ENCODE results near the gene GATA3. TPM values are rescaled to one million over a fixed set of nuclear protein-coding genes. Genes with fewer than 3 reads are reported as not detected.
A peak's percentile ranks its signal among the peaks of the same experiment; 100 is the strongest.

Gene GATA3
- total and polyA plus RNA-seq, 7 experiments from 2014 or later = 24.0 to 60.1 (median 33.4) TPM

DNA sequence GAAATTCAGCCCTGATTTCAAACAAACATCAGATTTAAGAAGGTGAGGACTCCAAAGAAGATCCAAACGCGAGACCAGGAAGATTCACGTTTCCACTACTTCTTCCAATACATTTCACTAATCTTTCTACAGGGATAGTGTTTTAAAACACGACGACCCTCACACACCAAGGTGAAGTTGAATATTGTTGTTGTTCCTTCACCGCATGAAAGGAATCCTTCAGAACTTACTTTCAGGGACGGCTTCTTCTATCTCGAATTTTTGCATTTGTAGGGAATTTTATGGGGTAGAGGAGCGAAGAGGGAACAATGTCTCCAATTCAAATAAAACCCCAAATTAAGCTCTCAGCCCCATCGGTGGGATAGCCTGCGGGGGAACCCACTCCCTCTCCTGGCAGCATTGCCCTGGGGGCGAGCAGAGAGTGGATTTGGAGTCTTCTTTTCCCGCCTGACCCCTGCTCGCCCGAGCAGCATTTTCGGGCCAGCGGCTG, 1.5 kb upstream of the GATA3 start:
- DNase-seq (peak in 1 of 9 donors; percentile 6), ATAC-seq (no peak)
- H3K4me3 Mint-ChIP-seq = peak overlapping the region; percentile 65 to 97 (median 92)
- peaks cover 0 to 4% (median 0%) of the 10 kb centered on the region in 11 donors for H3K9me3 Mint-ChIP-seq
- intact Hi-C loops (cut with micrococcal nuclease) = loop anchor here (1.0 to 10.0 kb wide), 17 partner anchors 8 to 1249 kb away; partner anchors contain the start of genes ATP5F1C (in 2 of the 2), TAF3 (in 2 of the 2), KIN (in 1 of the 2) and SFMBT2 (in 1 of the 2)
- H3K27ac Mint-ChIP-seq = peak overlapping the region; percentile 19 to 99 (median 62)
- H3K9me3 ChIP-seq (ENCODE audit: control insufficient read depth in 2 of 3, low read length in 3 of 3) = no peaks in the 10 kb centered on the region
- ChIA-PET POLR2A (interaction anchor here (0.6 to 1.3 kb wide), 5 partner anchors 8 to 1156 kb away, joined by 3 to 9 read pairs (median 4); no protein-coding TSS in a partner anchor), CTCF (interaction anchor here (0.7 to 1.4 kb wide), 2 partner anchors 11 to 380 kb away, joined by 4 read pairs; no protein-coding TSS in a partner anchor)
- peaks cover 27 to 37% (median 28%) of the 10 kb centered on the region in 5 donors for H3K27me3 Mint-ChIP-seq
- H3K36me3 ChIP-seq (ENCODE audit: control insufficient read depth in 2 of 3, insufficient read depth in 3 of 3, low read length in 3 of 3) = peaks cover 0 to 8% (median 0%) of the 10 kb centered on the region in 3 experiments
- peaks cover 33 to 47% of the 10 kb centered on the region in 2 donors for H3K4me1 ChIP-seq (ENCODE audit: control insufficient read depth in 2 of 2, insufficient read depth in 2 of 2, low read length in 2 of 2)
- H3K27ac ChIP-seq (ENCODE audit: low read depth, low read length) = no peak overlapping the region
- H3K4me3 ChIP-seq (ENCODE audit: low read length) = no peak overlapping the region
- peaks cover 13 to 45% (median 34%) of the 10 kb centered on the region in 7 donors for H3K4me1 Mint-ChIP-seq
- H3K27me3 ChIP-seq (ENCODE audit: control insufficient read depth in 2 of 2, insufficient read depth in 2 of 2, low read length in 2 of 2) = peaks cover 19 to 39% of the 10 kb centered on the region in 2 donors
- H3K36me3 Mint-ChIP-seq = peaks cover 0 to 21% (median 0%) of the 10 kb centered on the region in 5 donors

DNA sequence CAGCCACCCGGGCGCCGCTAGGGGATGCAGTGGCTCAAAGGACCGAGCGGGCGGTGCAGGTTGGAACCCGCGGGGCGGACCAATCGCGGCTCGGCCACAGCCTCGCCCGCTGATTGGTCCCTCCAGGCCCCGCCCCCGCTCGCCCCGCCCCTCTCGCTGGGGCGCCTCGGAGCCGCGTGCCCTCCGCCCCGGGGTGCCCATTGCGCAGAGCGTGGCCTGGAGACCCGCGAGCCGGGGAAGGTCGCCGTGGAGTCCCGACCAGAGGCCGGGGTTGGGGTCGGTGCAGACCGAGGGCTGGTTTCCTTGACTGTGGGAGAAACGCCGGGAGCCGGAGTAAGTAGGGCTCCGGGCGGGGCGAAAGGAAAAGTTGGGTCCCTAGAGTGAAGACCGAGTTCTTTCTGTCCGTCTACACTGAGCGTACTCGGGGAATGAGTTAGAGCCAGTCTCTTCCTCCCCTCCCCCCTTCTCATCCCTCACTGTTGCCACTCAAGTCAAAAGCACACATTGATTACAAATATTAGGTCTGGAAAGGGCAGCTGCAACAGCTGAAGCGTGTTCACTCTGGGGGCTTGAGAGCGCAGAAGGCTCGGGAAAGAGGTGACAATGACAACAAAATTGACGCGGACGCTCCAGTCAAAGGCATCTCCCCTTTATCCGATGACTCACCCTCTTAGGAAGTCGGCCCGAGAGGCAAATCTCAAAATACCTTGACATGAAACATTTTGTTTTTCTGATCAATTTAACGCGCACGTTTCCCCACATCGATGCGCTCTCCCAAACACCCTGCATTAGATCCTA, 843 bp upstream of the GATA3 start:
- H3K4me3 ChIP-seq (ENCODE audit: low read length) = peak overlapping the region; percentile 87
- DNase-seq (peak; percentile 73 to 97 (median 89)), ATAC-seq (peak; percentile 77)
- ChIA-PET CTCF (interaction anchor here (0.6 to 1.4 kb wide), 3 partner anchors 11 to 34 kb away, joined by 3 to 4 read pairs (median 4); no protein-coding TSS in a partner anchor), POLR2A (interaction anchor here (0.6 to 1.4 kb wide), 6 partner anchors 9 to 998 kb away, joined by 3 to 8 read pairs (median 3); no protein-coding TSS in a partner anchor)
- H3K4me3 Mint-ChIP-seq = peak overlapping the region; percentile 87 to 97 (median 94)
- H3K27ac ChIP-seq (ENCODE audit: low read depth, low read length) = peak overlapping the region; percentile 82
- peaks cover 20 to 31% (median 22%) of the 10 kb centered on the region in 5 donors for H3K27me3 Mint-ChIP-seq
- peaks cover 19 to 32% of the 10 kb centered on the region in 2 donors for H3K27me3 ChIP-seq (ENCODE audit: control insufficient read depth in 2 of 2, insufficient read depth in 2 of 2, low read length in 2 of 2)
- intact Hi-C loops (cut with micrococcal nuclease) = loop anchor here (1.0 to 10.0 kb wide), 20 partner anchors 8 to 1249 kb away; partner anchors contain the start of genes ATP5F1C (in 2 of the 2), TAF3 (in 2 of the 2), KIN (in 1 of the 2) and SFMBT2 (in 1 of the 2)
- H3K4me1 ChIP-seq (ENCODE audit: control insufficient read depth in 2 of 2, insufficient read depth in 2 of 2, low read length in 2 of 2) = peaks cover 26 to 42% of the 10 kb centered on the region in 2 donors
- peaks cover 0 to 27% (median 0%) of the 10 kb centered on the region in 5 donors for H3K36me3 Mint-ChIP-seq
- peaks cover 14 to 45% (median 37%) of the 10 kb centered on the region in 7 donors for H3K4me1 Mint-ChIP-seq
- peaks cover 0 to 4% (median 0%) of the 10 kb centered on the region in 11 donors for H3K9me3 Mint-ChIP-seq
- peak overlapping the region; percentile 88 to 99 (median 95) for H3K27ac Mint-ChIP-seq
- no peaks in the 10 kb centered on the region for H3K9me3 ChIP-seq (ENCODE audit: control insufficient read depth in 2 of 3, low read length in 3 of 3)
- peaks cover 0 to 10% (median under 1%) of the 10 kb centered on the region in 3 experiments for H3K36me3 ChIP-seq (ENCODE audit: control insufficient read depth in 2 of 3, insufficient read depth in 3 of 3, low read length in 3 of 3)

DNA sequence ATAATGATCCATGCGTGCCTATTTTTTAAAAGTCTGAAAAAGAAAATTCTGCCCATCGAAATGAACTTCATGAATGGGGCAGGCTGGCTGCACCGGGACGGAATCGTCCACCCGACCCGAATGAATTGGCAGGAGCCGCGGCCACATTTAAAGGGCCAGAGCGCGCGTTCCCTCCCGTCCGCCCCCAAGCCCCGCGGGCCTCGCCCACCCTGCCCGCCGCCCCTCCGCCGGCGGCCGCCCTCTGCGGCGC, 319 bp upstream of the GATA3 start:
- peaks cover 0 to 13% (median 4%) of the 10 kb centered on the region in 3 experiments for H3K36me3 ChIP-seq (ENCODE audit: control insufficient read depth in 2 of 3, insufficient read depth in 3 of 3, low read length in 3 of 3)
- H3K27ac Mint-ChIP-seq = peak overlapping the region; percentile 88 to 99 (median 95)
- ATAC-seq (no peak), DNase-seq (no peak)
- CTCF ChIA-PET = interaction anchor here (0.6 to 1.0 kb wide), 2 partner anchors 14 to 33 kb away, joined by 3 to 4 read pairs; no protein-coding TSS in a partner anchor
- H3K4me1 ChIP-seq (ENCODE audit: control insufficient read depth in 2 of 2, insufficient read depth in 2 of 2, low read length in 2 of 2) = peaks cover 22 to 44% of the 10 kb centered on the region in 2 donors
- intact Hi-C loops (cut with micrococcal nuclease) = loop anchor here (1.0 to 10.0 kb wide), 12 partner anchors 182 to 1248 kb away; partner anchors contain the start of genes ATP5F1C (in 1 of the 2), KIN (in 1 of the 2), SFMBT2 (in 1 of the 2) and TAF3 (in 1 of the 2)
- H3K27ac ChIP-seq (ENCODE audit: low read depth, low read length) = peak overlapping the region; percentile 82
- peaks cover 19 to 45% (median 38%) of the 10 kb centered on the region in 7 donors for H3K4me1 Mint-ChIP-seq
- H3K9me3 Mint-ChIP-seq = peaks cover 0 to 4% (median 0%) of the 10 kb centered on the region in 11 donors
- no peaks in the 10 kb centered on the region for H3K9me3 ChIP-seq (ENCODE audit: control insufficient read depth in 2 of 3, low read length in 3 of 3)
- POLR2A ChIA-PET = interaction anchor here (0.6 to 1.4 kb wide), 6 partner anchors 8 to 998 kb away, joined by 3 to 8 read pairs (median 3); no protein-coding TSS in a partner anchor
- peaks cover 19 to 30% of the 10 kb centered on the region in 2 donors for H3K27me3 ChIP-seq (ENCODE audit: control insufficient read depth in 2 of 2, insufficient read depth in 2 of 2, low read length in 2 of 2)
- H3K4me3 ChIP-seq (ENCODE audit: low read length) = peak overlapping the region; percentile 87
- H3K4me3 Mint-ChIP-seq = peak overlapping the region; percentile 87 to 97 (median 94)
- peaks cover 0 to 32% (median 0%) of the 10 kb centered on the region in 5 donors for H3K36me3 Mint-ChIP-seq
- peaks cover 15 to 25% (median 16%) of the 10 kb centered on the region in 5 donors for H3K27me3 Mint-ChIP-seq

DNA sequence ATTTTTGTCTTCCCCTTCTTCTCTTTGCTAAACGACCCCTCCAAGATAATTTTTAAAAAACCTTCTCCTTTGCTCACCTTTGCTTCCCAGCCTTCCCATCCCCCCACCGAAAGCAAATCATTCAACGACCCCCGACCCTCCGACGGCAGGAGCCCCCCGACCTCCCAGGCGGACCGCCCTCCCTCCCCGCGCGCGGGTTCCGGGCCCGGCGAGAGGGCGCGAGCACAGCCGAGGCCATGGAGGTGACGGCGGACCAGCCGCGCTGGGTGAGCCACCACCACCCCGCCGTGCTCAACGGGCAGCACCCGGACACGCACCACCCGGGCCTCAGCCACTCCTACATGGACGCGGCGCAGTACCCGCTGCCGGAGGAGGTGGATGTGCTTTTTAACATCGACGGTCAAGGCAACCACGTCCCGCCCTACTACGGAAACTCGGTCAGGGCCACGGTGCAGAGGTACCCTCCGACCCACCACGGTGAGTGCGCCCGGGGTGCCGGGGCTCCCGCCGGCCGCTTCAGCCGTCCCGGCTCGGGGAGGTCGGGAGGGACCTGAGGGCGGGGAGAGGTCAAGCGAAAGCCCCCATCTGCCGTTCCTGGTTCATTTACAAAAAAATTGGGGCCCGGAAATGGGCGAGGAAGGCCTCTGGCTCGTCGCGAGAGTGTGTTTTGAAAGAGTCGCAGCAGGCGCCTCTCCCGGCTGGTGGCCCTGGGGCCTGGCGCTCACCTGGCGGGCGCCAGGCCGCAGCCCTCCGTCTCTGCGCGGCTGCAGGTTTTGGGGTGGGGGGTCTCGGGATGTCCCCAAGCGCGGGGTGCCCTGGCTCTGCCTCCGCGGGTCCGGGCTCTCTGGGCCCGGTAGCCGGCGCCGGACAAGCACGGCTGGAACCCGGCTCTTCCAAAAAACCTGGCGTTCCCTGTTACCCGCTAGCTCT, 1.2 kb downstream of the GATA3 start:
- Mint-ChIP-seq H3K36me3 (peaks cover 0 to 48% (median 5%) of the 10 kb centered on the region in 5 donors), H3K4me3 (peak overlapping the region; percentile 87 to 100 (median 94)), H3K27ac (peak overlapping the region; percentile 88 to 99 (median 96)), H3K4me1 (peaks cover 34 to 55% (median 50%) of the 10 kb centered on the region in 7 donors), H3K9me3 (peaks cover 0 to 8% (median 0%) of the 10 kb centered on the region in 11 donors), H3K27me3 (peaks cover 14 to 20% (median 15%) of the 10 kb centered on the region in 5 donors)
- H3K9me3 ChIP-seq (ENCODE audit: control insufficient read depth in 2 of 3, low read length in 3 of 3) = no peaks in the 10 kb centered on the region
- peak in 7 of 9 donors; percentile 23 to 59 (median 54) for DNase-seq
- peak overlapping the region; percentile 87 for H3K4me3 ChIP-seq (ENCODE audit: low read length)
- POLR2A ChIA-PET = interaction anchor here (2.0 to 2.1 kb wide), 2 partner anchors 82 to 276 kb away, joined by 7 to 12 read pairs; no protein-coding TSS in a partner anchor
- CTCF ChIA-PET = no interaction called here
- H3K27ac ChIP-seq (ENCODE audit: low read depth, low read length) = peak overlapping the region; percentile 82
- ATAC-seq = no peak
- H3K4me1 ChIP-seq (ENCODE audit: control insufficient read depth in 2 of 2, insufficient read depth in 2 of 2, low read length in 2 of 2) = peaks cover 25 to 40% of the 10 kb centered on the region in 2 donors
- peaks cover 0 to 13% (median 4%) of the 10 kb centered on the region in 3 experiments for H3K36me3 ChIP-seq (ENCODE audit: control insufficient read depth in 2 of 3, insufficient read depth in 3 of 3, low read length in 3 of 3)
- intact Hi-C loops (cut with micrococcal nuclease) = loop anchor here in 1 of 2 donors (1.0 to 10.0 kb wide), 4 partner anchors 128 to 1041 kb away; partner anchors contain the start of gene TAF3
- peaks cover 9 to 19% of the 10 kb centered on the region in 2 donors for H3K27me3 ChIP-seq (ENCODE audit: control insufficient read depth in 2 of 2, insufficient read depth in 2 of 2, low read length in 2 of 2)

DNA sequence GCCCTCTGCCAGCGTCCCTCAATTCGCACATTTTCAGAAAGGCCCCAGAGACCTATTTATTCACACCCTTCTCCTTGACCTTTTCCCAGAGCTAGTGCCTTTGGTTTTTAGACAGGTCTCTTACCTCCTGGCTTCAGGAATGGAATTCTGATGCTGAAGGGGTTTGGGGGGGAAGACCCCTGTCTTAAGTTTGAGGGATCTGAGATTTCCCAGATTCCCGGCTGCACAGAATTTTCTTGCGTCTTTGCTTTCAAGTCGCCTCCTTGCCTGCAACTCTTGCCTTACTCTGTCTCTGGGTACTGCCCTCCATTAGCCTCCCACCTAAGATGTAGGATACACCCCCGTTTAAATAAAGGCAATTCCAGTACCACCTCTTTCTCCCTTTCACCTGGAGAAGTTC, 1.9 kb downstream of the GATA3 start:
- Histone ChIP-seq H3K27ac (ENCODE audit: low read depth, low read length) (peak overlapping the region; percentile 82), H3K9me3 (ENCODE audit: control insufficient read depth in 2 of 3, low read length in 3 of 3) (no peaks in the 10 kb centered on the region), H3K36me3 (ENCODE audit: control insufficient read depth in 2 of 3, insufficient read depth in 3 of 3, low read length in 3 of 3) (peaks cover 0 to 13% (median 4%) of the 10 kb centered on the region in 3 experiments), H3K4me3 (ENCODE audit: low read length) (peak overlapping the region; percentile 87), H3K4me1 (ENCODE audit: control insufficient read depth in 2 of 2, insufficient read depth in 2 of 2, low read length in 2 of 2) (peaks cover 32 to 45% of the 10 kb centered on the region in 2 donors), H3K27me3 (ENCODE audit: control insufficient read depth in 2 of 2, insufficient read depth in 2 of 2, low read length in 2 of 2) (peaks cover 9 to 19% of the 10 kb centered on the region in 2 donors)
- ChIA-PET POLR2A (interaction anchor here (0.6 to 2.1 kb wide), 4 partner anchors 76 to 276 kb away, joined by 4 to 12 read pairs (median 6); no protein-coding TSS in a partner anchor), CTCF (no interaction called here)
- ATAC-seq (no peak), DNase-seq (peak in 2 of 9 donors; percentile 6 to 20)
- Mint-ChIP-seq H3K27ac (peak overlapping the region; percentile 88 to 99 (median 95)), H3K4me1 (peaks cover 41 to 61% (median 56%) of the 10 kb centered on the region in 7 donors), H3K36me3 (peaks cover 0 to 54% (median 5%) of the 10 kb centered on the region in 5 donors), H3K9me3 (peaks cover 0 to 8% (median 0%) of the 10 kb centered on the region in 11 donors), H3K27me3 (peaks cover 14 to 19% (median 15%) of the 10 kb centered on the region in 5 donors), H3K4me3 (peak overlapping the region; percentile 87 to 100 (median 94))
- intact Hi-C loops (cut with micrococcal nuclease) = loop anchor here in 1 of 2 donors (1.0 to 10.0 kb wide), 3 partner anchors 127 to 652 kb away; partner anchors contain the start of gene TAF3
